ENCODE data around the gene ACOXL.

Gene ACOXL

GRCh38 chr2:110878150-110878549 lies 145.8 kb downstream of the ACOXL start:
- no peak for DNase-seq

- peak in 1 of 2 experiments; percentile 21 for DNase-seq
These were observed 149.5 kb downstream of the ACOXL start for GRCh38 chr2:110881908-110882307.

GRCh38 chr2:110883406-110883805 lies 151.0 kb downstream of the ACOXL start:
- DNase-seq = no peak

GRCh38 chr2:110885256-110885655 lies 152.9 kb downstream of the ACOXL start:
- DNase-seq = no peak

- DNase-seq = no peak
These were observed 154.6 kb downstream of the ACOXL start for GRCh38 chr2:110886826-110887573.

- DNase-seq = no peak
These were observed 156.0 kb downstream of the ACOXL start for GRCh38 chr2:110888411-110888810.

GRCh38 chr2:110891626-110892025 lies 159.3 kb downstream of the ACOXL start:
- no peak for DNase-seq

GRCh38 chr2:110896226-110896625 lies 163.9 kb downstream of the ACOXL start:
- no peak for DNase-seq

GRCh38 chr2:110897966-110898365 lies 165.6 kb downstream of the ACOXL start:
- DNase-seq = no peak

- no peak for DNase-seq
These were observed 167.8 kb downstream of the ACOXL start for GRCh38 chr2:110900191-110900590.

GRCh38 chr2:110903548-110903947 lies 171.2 kb downstream of the ACOXL start:
- DNase-seq = no peak

- DNase-seq = no peak
These were observed 171.9 kb downstream of the ACOXL start for GRCh38 chr2:110904116-110904778.

- DNase-seq = no peak
These were observed 172.4 kb downstream of the ACOXL start for GRCh38 chr2:110904779-110905148.

GRCh38 chr2:110905217-110905616 lies 172.8 kb downstream of the ACOXL start:
- no peak for DNase-seq

GRCh38 chr2:110906613-110907298 lies 174.4 kb downstream of the ACOXL start:
- no peak for DNase-seq

GRCh38 chr2:110909501-110909900 lies 177.1 kb downstream of the ACOXL start:
- no peak for DNase-seq

GRCh38 chr2:110910423-110910822 lies 178.1 kb downstream of the ACOXL start:
- no peak for DNase-seq

GRCh38 chr2:110919738-110920137 lies 187.4 kb downstream of the ACOXL start:
- no peak for DNase-seq

- no peak for DNase-seq
These were observed 193.1 kb downstream of the ACOXL start for GRCh38 chr2:110925479-110925878.

GRCh38 chr2:110927526-110927925 lies 195.2 kb downstream of the ACOXL start:
- DNase-seq = no peak

- no peak for DNase-seq
These were observed 197.2 kb downstream of the ACOXL start for GRCh38 chr2:110929528-110929927.

GRCh38 chr2:110931648-110932047 lies 199.3 kb downstream of the ACOXL start:
- DNase-seq = no peak

GRCh38 chr2:110933420-110933819 lies 201.0 kb downstream of the ACOXL start:
- no peak for DNase-seq

GRCh38 chr2:110934948-110935347 lies 202.6 kb downstream of the ACOXL start:
- DNase-seq = no peak
